Spleen (tissue), 11 donors: ENCODE data around the gene DCTN4. TPM values are rescaled to one million over a fixed set of nuclear protein-coding genes. Genes with fewer than 3 reads are reported as not detected.

Experiments
- DNase-seq: peaks from one replicate; pipeline ENCODE4 v3.0.0-alpha.2; 2020
- H3K27ac ChIP-seq, 8 donors: fragments of 200-600 bp; sonication (generic) in 7 of 8; 1 replicate in 4 of 8; 2 replicates in 4 of 8; pipeline versions ENCODE4 v1.5.0 to v1.8.0; 2016 to 2021; ENCODE audit warnings: inconsistent platforms in 4 of 8, mild to moderate bottlenecking in 4 of 8, moderate library complexity in 1 of 8
- H3K27me3 ChIP-seq, 7 donors: fragments of 200-600 bp; sonication (generic) in 6 of 7; replicated peaks in 1 of 7; 1 replicate in 4 of 7; 2 replicates in 3 of 7; pipeline versions ENCODE4 v1.5.0 to v1.8.0; 2016 to 2021; ENCODE audit warnings: inconsistent platforms in 3 of 7, mild to moderate bottlenecking in 1 of 7
- H3K36me3 ChIP-seq, 6 donors: fragments of 200-600 bp; sonication (generic) in 5 of 6; 1 replicate in 4 of 6; 2 replicates in 2 of 6; pipeline versions ENCODE4 v1.5.0 to v1.8.0; 2016 to 2021; ENCODE audit warnings: inconsistent platforms in 2 of 6
- H3K4me1 ChIP-seq, 6 donors: fragments of 200-600 bp; sonication (generic) in 5 of 6; 1 replicate in 3 of 6; 2 replicates in 3 of 6; pipeline versions ENCODE4 v1.5.0 to v1.8.0; 2016 to 2021; ENCODE audit warnings: inconsistent platforms in 3 of 6
- H3K4me3 ChIP-seq, 8 donors: fragments of 200-600 bp; sonication (generic) in 7 of 8; 1 replicate in 4 of 8; 2 replicates in 4 of 8; pipeline versions ENCODE4 v1.5.0 to v1.8.0; 2016 to 2021; ENCODE audit warnings: inconsistent platforms in 4 of 8, mild to moderate bottlenecking in 4 of 8, moderate library complexity in 2 of 8
- H3K9me3 ChIP-seq, 8 donors: fragments of 200-600 bp; sonication (generic) in 7 of 8; 1 replicate in 4 of 8; 2 replicates in 4 of 8; pipeline versions ENCODE4 v1.5.0 to v1.8.0; 2016 to 2021; ENCODE audit warnings: inconsistent platforms in 4 of 8
- CTCF ChIP-seq, 11 experiments: fragments of 200-600 bp in 7 of 11; fragments of 450-650 bp in 4 of 11; sonication (generic) in 4 of 11; IDR thresholded peaks in 8 of 11; conservative IDR thresholded peaks in 3 of 11; 1 replicate in 7 of 11; 2 replicates in 4 of 11; pipeline versions ENCODE4 v1.4.0 to v1.8.0; 2016 to 2021; ENCODE audit warnings: antibody characterized with exemption in 11 of 11, inconsistent platforms in 4 of 11, mild to moderate bottlenecking in 1 of 11
- POLR2A ChIP-seq, 3 donors: fragments of 450-650 bp; IDR thresholded peaks; one replicate each; pipeline ENCODE4 v1.5.1; 2017; ENCODE audit warnings: antibody characterized with exemption in 3 of 3, mild to moderate bottlenecking in 1 of 3
- POLR2AphosphoS5 ChIP-seq, 3 donors: sonication (generic); formaldehyde crosslinking; IDR thresholded peaks; one replicate each; pipeline ENCODE4 v1.5.1; 2017; ENCODE audit warnings: antibody characterized with exemption in 3 of 3
- WGBS, 5 donors: extraction: QIAGEN DNeasy Blood & Tissue Kit in 3 of 5; methylation state at CpG; one replicate each; pipeline versions ENCODE4 v1.1.5 to v1.1.7; 2013 to 2018; 5-methylcytosine and 5-hydroxymethylcytosine counted together
- intact Hi-C: fragments of 100-400 bp; cut with DNase I; formaldehyde crosslinking; loops from one replicate; pipeline ENCODE4 v1.15.0; 2023; ENCODE audit warnings: low total_unique reads
- polyA plus RNA-seq, 3 donors: library from polyadenylated mRNA; stranded (reverse); fragments of 200-250 nt; gene quantifications; one replicate each; pipeline ENCODE4 v1.2.1, GENCODE V29; 2013
- total RNA-seq, 7 donors: library from RNA; depleted of rRNA in 3 of 7; stranded (reverse); fragments of >200 nt in 3 of 7; fragmentation: NEBNext Ultra II Directional in 4 of 7; extraction: Animal tissue kit (Norgen Biotek cat#: 25700) in 4 of 7; gene quantifications; one replicate each; pipeline versions ENCODE4 v1.1.0 to v1.2.1, GENCODE V29; 2016 to 2021
- donor health status: healthy with polysubstance abuse.
- donor health status: DM: no; HTN: no; CAD: no; lungs with moderate emphysema.
- donor health status: DM: no; HTN: no; CAD: no.
- donor health status: Bipolar disorder and iron deficiency.
- donor health status: healthy.
- donor health status: DM: no; HTN: no; CAD: no.
- donor health status: DM: yes; HTN: yes; CAD: no.

Gene DCTN4
- total and polyA plus RNA-seq, 10 donors, result 11.4 to 68.7 (median 52.0) TPM

- no peak for TF ChIP-seq POLR2AphosphoS5 (IDR thresholded peaks at IDR 0.05)
- TF ChIP-seq POLR2A (IDR thresholded peaks at IDR 0.05), result no peak
- no peak for TF ChIP-seq CTCF (IDR thresholded peaks at IDR 0.05 in 8 of 11, conservative IDR thresholded peaks at IDR 0.05 in 3 of 11)
- WGBS, 5 donors, result 62 to 97% (median 94%) methylated on average over 2 of the region's 2 CpGs
- no peak overlapping the region for H3K27ac ChIP-seq
- no peaks in the 10 kb centered on the region for H3K4me1 ChIP-seq
- DNase-seq, result no peak
- no peaks in the 10 kb centered on the region for H3K27me3 ChIP-seq
- peaks cover 3 to 100% (median 83%) of the 10 kb centered on the region in 6 donors for H3K36me3 ChIP-seq
- no peaks in the 10 kb centered on the region for H3K9me3 ChIP-seq
- H3K4me3 ChIP-seq, result no peak overlapping the region
- intact Hi-C loops, result no loop called here
These were observed 35.0 kb downstream of the DCTN4 start for GRCh38 chr5:150723845-150724244.

GRCh38 chr5:150710165-150710564, 48.7 kb downstream of the DCTN4 start:
- intact Hi-C loops, result no loop called here
- no peaks in the 10 kb centered on the region for H3K4me1 ChIP-seq
- 51 to 72% (median 61%) methylated on average over 2 of the region's 2 CpGs for WGBS, 5 donors
- DNase-seq, result no peak
- peaks cover 7 to 88% (median 73%) of the 10 kb centered on the region in 6 donors for H3K36me3 ChIP-seq
- no peak overlapping the region for H3K27ac ChIP-seq
- TF ChIP-seq POLR2A (IDR thresholded peaks at IDR 0.05) (no peak), POLR2AphosphoS5 (IDR thresholded peaks at IDR 0.05) (no peak), CTCF (IDR thresholded peaks at IDR 0.05 in 8 of 11, conservative IDR thresholded peaks at IDR 0.05 in 3 of 11) (peak in 7 of 11 experiments; percentile 9 to 38 (median 25))
- H3K27me3 ChIP-seq, result no peaks in the 10 kb centered on the region
- no peaks in the 10 kb centered on the region for H3K9me3 ChIP-seq
- no peak overlapping the region for H3K4me3 ChIP-seq

- intact Hi-C loops, result no loop called here
- TF ChIP-seq CTCF (IDR thresholded peaks at IDR 0.05 in 8 of 11, conservative IDR thresholded peaks at IDR 0.05 in 3 of 11), result no peak
- no peak for TF ChIP-seq POLR2A (IDR thresholded peaks at IDR 0.05)
- TF ChIP-seq POLR2AphosphoS5 (IDR thresholded peaks at IDR 0.05), result no peak
- WGBS, 5 donors, result 64 to 77% (median 68%) methylated on average over 4 of the region's 4 CpGs
These were observed 51.9 kb downstream of the DCTN4 start for GRCh38 chr5:150706776-150707390.

GRCh38 chr5:150703762-150704161, 55.1 kb downstream of the DCTN4 start:
- Histone ChIP-seq H3K4me3 (no peak overlapping the region), H3K4me1 (peaks cover 12 to 26% (median 18%) of the 10 kb centered on the region in 6 donors), H3K36me3 (peaks cover 4 to 30% (median 15%) of the 10 kb centered on the region in 6 donors), H3K27ac (no peak overlapping the region), H3K9me3 (no peaks in the 10 kb centered on the region), H3K27me3 (no peaks in the 10 kb centered on the region)
- WGBS, 5 donors, result 72 to 84% (median 80%) methylated on average over 3 of the region's 3 CpGs
- TF ChIP-seq CTCF (IDR thresholded peaks at IDR 0.05 in 8 of 11, conservative IDR thresholded peaks at IDR 0.05 in 3 of 11) (no peak), POLR2AphosphoS5 (IDR thresholded peaks at IDR 0.05) (no peak)
- DNase-seq, result no peak
- intact Hi-C loops, result no loop called here

More at GRCh38 chr5:150706776-150707390, 51.9 kb downstream of the DCTN4 start:
- Histone ChIP-seq H3K36me3 (peaks cover 4 to 55% (median 41%) of the 10 kb centered on the region in 6 donors), H3K27me3 (no peaks in the 10 kb centered on the region), H3K27ac (no peak overlapping the region), H3K4me1 (peaks cover 0 to 1% (median 0%) of the 10 kb centered on the region in 6 donors), H3K4me3 (no peak overlapping the region), H3K9me3 (no peaks in the 10 kb centered on the region)
- no peak for DNase-seq
